ENCODE results near the gene SCN8A.
"Not testable (repeated sequence)": the region's sequence is repeated elsewhere in the genome, so short reads cannot be mapped to it uniquely, and the experiment has no call there.

The SCN8A gene

DNA sequence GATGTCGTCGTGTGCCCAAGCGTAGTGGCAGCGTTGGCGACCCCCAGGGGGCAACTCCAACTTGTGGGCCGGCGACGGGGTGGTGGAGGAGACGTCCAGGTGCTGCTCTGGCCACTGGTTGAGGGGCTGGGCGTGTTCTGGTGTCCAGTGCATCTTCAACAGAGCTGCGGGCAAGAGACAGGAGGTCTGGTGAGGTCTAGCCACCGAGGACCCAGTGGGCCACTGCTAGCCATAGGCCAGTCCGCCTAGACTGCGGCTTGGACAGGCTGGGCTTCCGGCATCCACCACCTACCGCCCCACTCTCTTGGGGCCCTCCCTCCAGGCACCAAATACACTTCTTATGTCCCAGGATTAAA is 231.2 kb downstream of the SCN8A start:
- Histone ChIP-seq H3K4me1 (ENCODE audit: control insufficient read depth, insufficient read depth, low read length, poor library complexity, severe bottlenecking) (peaks cover 8% of the 10 kb centered on the region), H3K27ac (ENCODE audit: low read depth, low read length, severe bottlenecking) (no peak overlapping the region), H3K4me3 (ENCODE audit: extremely low read depth, insufficient read depth, low read length, poor library complexity, severe bottlenecking) (no peak overlapping the region), H3K36me3 (ENCODE audit: control insufficient read depth, insufficient read depth, low read length) (peaks cover 21% of the 10 kb centered on the region), H3K9me3 (ENCODE audit: control insufficient read depth, low read length) (no peaks in the 10 kb centered on the region)
- WGBS, 2 experiments (ENCODE audit: insufficient coverage in 2 of 2) = 94 to 98% methylated on average over 15 to 16 of the region's 16 CpGs

GRCh38 chr12:51822956-51823355 is 231.9 kb downstream of the SCN8A start:
- 93 to 100% methylated on average over 2 to 4 of the region's 4 CpGs for WGBS, 2 experiments (ENCODE audit: insufficient coverage in 2 of 2)
- peaks cover 21% of the 10 kb centered on the region for H3K36me3 ChIP-seq (ENCODE audit: control insufficient read depth, insufficient read depth, low read length)

GRCh38 chr12:51823875-51824565 is 233.0 kb downstream of the SCN8A start:
- Histone ChIP-seq H3K4me3 (ENCODE audit: extremely low read depth, insufficient read depth, low read length, poor library complexity, severe bottlenecking) (no peak overlapping the region), H3K9me3 (ENCODE audit: control insufficient read depth, low read length) (no peaks in the 10 kb centered on the region), H3K4me1 (ENCODE audit: control insufficient read depth, insufficient read depth, low read length, poor library complexity, severe bottlenecking) (peaks cover 24% of the 10 kb centered on the region), H3K36me3 (ENCODE audit: control insufficient read depth, insufficient read depth, low read length) (peaks cover 24% of the 10 kb centered on the region), H3K27ac (ENCODE audit: low read depth, low read length, severe bottlenecking) (no peak overlapping the region)
- 13 to 51% methylated on average over 1 to 5 of the region's 6 CpGs for WGBS, 2 experiments (ENCODE audit: insufficient coverage in 2 of 2)

More at GRCh38 chr12:51822956-51823355, 231.9 kb downstream of the SCN8A start:
- Histone ChIP-seq H3K4me3 (ENCODE audit: extremely low read depth, insufficient read depth, low read length, poor library complexity, severe bottlenecking) (no peak overlapping the region), H3K27ac (ENCODE audit: low read depth, low read length, severe bottlenecking) (no peak overlapping the region), H3K9me3 (ENCODE audit: control insufficient read depth, low read length) (no peaks in the 10 kb centered on the region), H3K4me1 (ENCODE audit: control insufficient read depth, insufficient read depth, low read length, poor library complexity, severe bottlenecking) (peaks cover 13% of the 10 kb centered on the region)

DNA sequence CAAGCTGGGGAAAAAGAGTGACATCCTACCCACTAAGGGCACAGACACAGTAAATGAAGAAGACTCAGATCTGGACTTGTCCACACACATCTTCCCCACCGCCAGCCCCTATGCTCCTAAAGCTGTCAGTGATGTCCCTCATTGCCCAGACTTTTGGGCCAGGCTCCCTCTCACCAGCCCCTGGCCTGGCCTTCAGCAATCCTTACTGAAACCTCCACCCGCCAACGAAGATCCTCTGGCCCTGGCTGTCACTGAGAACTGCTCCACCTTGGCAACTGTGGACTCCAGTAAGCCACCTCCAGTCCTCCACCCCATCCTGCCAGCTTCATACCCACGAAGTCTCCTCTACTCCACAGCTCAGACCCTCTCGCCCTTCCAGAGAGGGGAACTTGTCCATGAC is 234.2 kb downstream of the SCN8A start:
- Histone ChIP-seq H3K36me3 (ENCODE audit: control insufficient read depth, insufficient read depth, low read length) (peaks cover 25% of the 10 kb centered on the region), H3K9me3 (ENCODE audit: control insufficient read depth, low read length) (no peaks in the 10 kb centered on the region), H3K4me3 (ENCODE audit: extremely low read depth, insufficient read depth, low read length, poor library complexity, severe bottlenecking) (no peak overlapping the region), H3K27ac (ENCODE audit: low read depth, low read length, severe bottlenecking) (no peak overlapping the region), H3K4me1 (ENCODE audit: control insufficient read depth, insufficient read depth, low read length, poor library complexity, severe bottlenecking) (peaks cover 27% of the 10 kb centered on the region)
- 95 to 100% methylated on average over 3 to 4 of the region's 5 CpGs for WGBS, 2 experiments (ENCODE audit: insufficient coverage in 2 of 2)

- no peak overlapping the region for H3K27ac ChIP-seq (ENCODE audit: low read depth, low read length, severe bottlenecking)
- 94 to 98% methylated on average over 2 to 3 of the region's 4 CpGs for WGBS, 2 experiments (ENCODE audit: insufficient coverage in 2 of 2)
- no peaks in the 10 kb centered on the region for H3K9me3 ChIP-seq (ENCODE audit: control insufficient read depth, low read length)
- no peak overlapping the region for H3K4me3 ChIP-seq (ENCODE audit: extremely low read depth, insufficient read depth, low read length, poor library complexity, severe bottlenecking)
- peaks cover 29% of the 10 kb centered on the region for H3K36me3 ChIP-seq (ENCODE audit: control insufficient read depth, insufficient read depth, low read length)
- H3K4me1 ChIP-seq (ENCODE audit: control insufficient read depth, insufficient read depth, low read length, poor library complexity, severe bottlenecking) = peaks cover 25% of the 10 kb centered on the region
These were observed 235.8 kb downstream of the SCN8A start for GRCh38 chr12:51826881-51827280.

GRCh38 chr12:51827925-51828818 is 237.1 kb downstream of the SCN8A start:
- peaks cover 25% of the 10 kb centered on the region for H3K4me1 ChIP-seq (ENCODE audit: control insufficient read depth, insufficient read depth, low read length, poor library complexity, severe bottlenecking)
- H3K27ac ChIP-seq (ENCODE audit: low read depth, low read length, severe bottlenecking) = peak overlapping the region; percentile 67
- WGBS, 2 experiments (ENCODE audit: insufficient coverage in 2 of 2) = 67 to 86% methylated on average over 6 to 8 of the region's 11 CpGs
- H3K36me3 ChIP-seq (ENCODE audit: control insufficient read depth, insufficient read depth, low read length) = peaks cover 19% of the 10 kb centered on the region
- no peaks in the 10 kb centered on the region for H3K9me3 ChIP-seq (ENCODE audit: control insufficient read depth, low read length)
- H3K4me3 ChIP-seq (ENCODE audit: extremely low read depth, insufficient read depth, low read length, poor library complexity, severe bottlenecking) = no peak overlapping the region

DNA sequence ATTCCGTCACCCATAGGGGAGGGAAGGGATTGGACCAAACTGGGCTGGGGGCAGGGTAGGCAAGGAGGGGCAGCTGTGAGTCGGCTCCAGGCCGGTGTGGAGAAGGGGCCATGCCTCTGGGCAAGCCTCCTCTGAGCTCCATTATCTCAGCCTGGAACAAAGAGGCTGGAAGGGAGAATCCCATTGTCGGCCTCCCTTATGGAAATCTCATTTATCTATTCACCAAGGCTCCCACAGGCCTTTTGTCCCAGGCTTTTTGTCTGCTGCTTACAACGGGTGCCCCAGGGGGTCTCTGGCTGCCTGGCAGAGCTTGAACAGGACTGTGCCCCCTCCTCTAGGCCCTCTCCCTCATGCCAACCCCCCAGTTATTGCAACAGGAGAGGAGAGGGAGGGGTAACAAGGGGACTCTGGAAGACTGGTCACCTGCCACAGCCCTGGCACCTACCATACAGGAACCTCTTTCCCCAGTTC is 238.0 kb downstream of the SCN8A start:
- 20 to 34% methylated on average over 3 to 4 of the region's 5 CpGs for WGBS, 2 experiments (ENCODE audit: insufficient coverage in 2 of 2)
- H3K4me3 ChIP-seq (ENCODE audit: extremely low read depth, insufficient read depth, low read length, poor library complexity, severe bottlenecking) = no peak overlapping the region
- H3K27ac ChIP-seq (ENCODE audit: low read depth, low read length, severe bottlenecking) = peak overlapping the region; percentile 16
- H3K9me3 ChIP-seq (ENCODE audit: control insufficient read depth, low read length) = no peaks in the 10 kb centered on the region
- peaks cover 15% of the 10 kb centered on the region for H3K36me3 ChIP-seq (ENCODE audit: control insufficient read depth, insufficient read depth, low read length)
- peaks cover 25% of the 10 kb centered on the region for H3K4me1 ChIP-seq (ENCODE audit: control insufficient read depth, insufficient read depth, low read length, poor library complexity, severe bottlenecking)

DNA sequence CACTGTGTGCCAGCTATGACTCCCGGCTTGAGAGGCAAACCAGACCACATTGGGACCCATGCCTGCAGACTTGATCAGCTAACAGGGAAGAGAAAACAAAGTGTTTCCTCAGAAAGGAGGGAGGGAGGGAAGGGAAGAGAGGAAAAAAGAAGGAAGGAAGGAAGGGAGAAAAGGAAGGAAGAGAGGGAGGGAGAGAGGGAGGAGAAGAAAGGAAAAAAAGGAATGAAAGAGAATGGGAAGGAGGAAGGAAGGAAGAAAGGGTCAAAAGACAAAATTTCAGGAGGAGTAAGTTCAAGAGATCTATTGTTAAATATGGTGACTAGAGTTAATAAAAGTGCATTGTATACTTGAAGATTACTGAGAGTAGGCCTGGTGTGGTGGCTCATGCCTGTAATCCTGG is 238.6 kb downstream of the SCN8A start:
- peak overlapping the region; percentile 16 for H3K27ac ChIP-seq (ENCODE audit: low read depth, low read length, severe bottlenecking)
- no peaks in the 10 kb centered on the region for H3K9me3 ChIP-seq (ENCODE audit: control insufficient read depth, low read length)
- peaks cover 17% of the 10 kb centered on the region for H3K36me3 ChIP-seq (ENCODE audit: control insufficient read depth, insufficient read depth, low read length)
- 89 to 100% methylated on average over 1 of the region's 1 CpG for WGBS, 2 experiments (ENCODE audit: insufficient coverage in 2 of 2)
- no peak overlapping the region for H3K4me3 ChIP-seq (ENCODE audit: extremely low read depth, insufficient read depth, low read length, poor library complexity, severe bottlenecking)
- H3K4me1 ChIP-seq (ENCODE audit: control insufficient read depth, insufficient read depth, low read length, poor library complexity, severe bottlenecking) = peaks cover 25% of the 10 kb centered on the region

- WGBS, 2 experiments (ENCODE audit: insufficient coverage in 2 of 2) = 69 to 95% methylated on average over 4 of the region's 5 CpGs
- Histone ChIP-seq H3K4me1 (ENCODE audit: control insufficient read depth, insufficient read depth, low read length, poor library complexity, severe bottlenecking) (peaks cover 36% of the 10 kb centered on the region), H3K36me3 (ENCODE audit: control insufficient read depth, insufficient read depth, low read length) (peaks cover 25% of the 10 kb centered on the region)
- not testable (repeated sequence) for H3K27ac ChIP-seq (ENCODE audit: low read depth, low read length, severe bottlenecking); H3K4me3 ChIP-seq (ENCODE audit: extremely low read depth, insufficient read depth, low read length, poor library complexity, severe bottlenecking); H3K9me3 ChIP-seq (ENCODE audit: control insufficient read depth, low read length)
These were observed 240.8 kb downstream of the SCN8A start for GRCh38 chr12:51831817-51832216.

GRCh38 chr12:51832354-51833107 is 241.5 kb downstream of the SCN8A start:
- H3K9me3 ChIP-seq (ENCODE audit: control insufficient read depth, low read length) = no peaks in the 10 kb centered on the region
- H3K36me3 ChIP-seq (ENCODE audit: control insufficient read depth, insufficient read depth, low read length) = peaks cover 25% of the 10 kb centered on the region
- no peak overlapping the region for H3K27ac ChIP-seq (ENCODE audit: low read depth, low read length, severe bottlenecking)
- no peak overlapping the region for H3K4me3 ChIP-seq (ENCODE audit: extremely low read depth, insufficient read depth, low read length, poor library complexity, severe bottlenecking)
- H3K4me1 ChIP-seq (ENCODE audit: control insufficient read depth, insufficient read depth, low read length, poor library complexity, severe bottlenecking) = peaks cover 36% of the 10 kb centered on the region
- 66 to 70% methylated on average over 8 to 9 of the region's 10 CpGs for WGBS, 2 experiments (ENCODE audit: insufficient coverage in 2 of 2)

Measured in mesodermal cell (in vitro differentiated cells).